HG02884 (cell line): ENCODE data around the gene ITPKC.
A peak's percentile ranks its signal among the peaks of the same experiment; 100 is the strongest.
"Not testable (repeated sequence)": the region's sequence is repeated elsewhere in the genome, so short reads cannot be mapped to it uniquely, and the experiment has no call there.

Experiments used
- ATAC-seq: cut with Tn5 transposase; IDR thresholded peaks from one replicate; pipeline ENCODE4 v1.9.1; 2021; ENCODE audit warnings: mild to moderate bottlenecking, moderate library complexity; ENCODE audit not compliant: unreplicated experiment

ITPKC gene

GRCh38 chr19:40714441-40715299 is 2.2 kb upstream of the ITPKC start:
- peak; percentile 33 for ATAC-seq

- no peak for ATAC-seq
Measured at GRCh38 chr19:40716031-40716481, 856 bp upstream of the ITPKC start.

GRCh38 chr19:40717325-40717879 is 490 bp downstream of the ITPKC start:
- no peak for ATAC-seq

- ATAC-seq, result no peak
Measured at GRCh38 chr19:40717880-40718773, 1.2 kb downstream of the ITPKC start.

GRCh38 chr19:40718774-40719391 is 2.0 kb downstream of the ITPKC start:
- ATAC-seq, result no peak

- ATAC-seq, result no peak
Measured at GRCh38 chr19:40719414-40719894, 2.5 kb downstream of the ITPKC start.

GRCh38 chr19:40721140-40721486 is 4.2 kb downstream of the ITPKC start:
- ATAC-seq, result no peak

- no peak for ATAC-seq
Measured at GRCh38 chr19:40721936-40722661, 5.2 kb downstream of the ITPKC start.

- no peak for ATAC-seq
Measured at GRCh38 chr19:40723661-40724254, 6.8 kb downstream of the ITPKC start.

- no peak for ATAC-seq
Measured at GRCh38 chr19:40724315-40724714, 7.4 kb downstream of the ITPKC start.

- no peak for ATAC-seq
Measured at GRCh38 chr19:40724855-40725254, 7.9 kb downstream of the ITPKC start.

- ATAC-seq, result no peak
Measured at GRCh38 chr19:40726279-40726678, 9.4 kb downstream of the ITPKC start.

- ATAC-seq, result not testable (repeated sequence)
Measured at GRCh38 chr19:40730065-40730464, 13.2 kb downstream of the ITPKC start.

GRCh38 chr19:40732304-40732703 is 15.4 kb downstream of the ITPKC start:
- ATAC-seq, result not testable (repeated sequence)

GRCh38 chr19:40733149-40733548 is 16.2 kb downstream of the ITPKC start:
- no peak for ATAC-seq

- ATAC-seq, result no peak
Measured at GRCh38 chr19:40735013-40735771, 18.3 kb downstream of the ITPKC start.

- ATAC-seq, result no peak
Measured at GRCh38 chr19:40736661-40737060, 19.7 kb downstream of the ITPKC start.

- ATAC-seq, result no peak
Measured at GRCh38 chr19:40737102-40737644, 20.3 kb downstream of the ITPKC start.
